ENCODE data around the gene CNKSR3. TPM values are rescaled to one million over a fixed set of nuclear protein-coding genes. Genes with fewer than 3 reads are reported as not detected.

Gene CNKSR3
- total and polyA plus RNA-seq, 2 of the 8 experiments (the other 6 are each of a cell fraction or from before 2014, with no cell fraction given): 1.2 to 6.2 TPM

GRCh38 chr6:154510144-154510905 lies at the start of gene CNKSR3 (continued):
- TF ChIP-seq USF2 (IDR thresholded peaks at IDR 0.05; ENCODE audit: low read length) (no peak), RXRA (IDR thresholded peaks at IDR 0.05; ENCODE audit: insufficient read depth, low read depth, low read length) (no peak), SP4 (IDR thresholded peaks at IDR 0.05; ENCODE audit: low read length) (no peak), E2F6 (IDR thresholded peaks at IDR 0.05) (peak; percentile 22; the same call in 1 of the 2 replicates), CTBP2 (IDR thresholded peaks at IDR 0.05; ENCODE audit: borderline replicate concordance, insufficient read depth, insufficient read length, low read length) (no peak), SP2 (IDR thresholded peaks at IDR 0.05; ENCODE audit: low read length) (no peak), HDAC6 (IDR thresholded peaks at IDR 0.05; ENCODE audit: low read depth, low read length) (no peak), ASH2L (IDR thresholded peaks at IDR 0.05; ENCODE audit: low read length) (no peak), KDM5A (IDR thresholded peaks at IDR 0.05; ENCODE audit: low read length) (no peak), TEAD4 (IDR thresholded peaks at IDR 0.05; ENCODE audit: low read depth, low read length) (no peak), BCL11A (IDR thresholded peaks at IDR 0.05; ENCODE audit: low read depth in 2 of 2, low read length in 2 of 2) (no peak), RAD21 (IDR thresholded peaks at IDR 0.05 in 1 of 2, conservative IDR thresholded peaks at IDR 0.05 in 1 of 2; ENCODE audit: low read depth in 2 of 2, low read length in 2 of 2) (no peak; a peak in 1 of 4 replicates), CBX5 (IDR thresholded peaks at IDR 0.05; ENCODE audit: low read depth, low read length) (no peak), TBP (IDR thresholded peaks at IDR 0.05; ENCODE audit: low read depth, low read length) (peak; percentile 77), HDAC2 (IDR thresholded peaks at IDR 0.05; ENCODE audit: borderline replicate concordance in 1 of 2, low read depth in 2 of 2, low read length in 2 of 2) (peak in 1 of 2 experiments; percentile 64; a peak in 1 of 4 replicates), EZH2 (IDR thresholded peaks at IDR 0.05; ENCODE audit: low read depth, low read length, severe bottlenecking) (no peak), BRCA1 (IDR thresholded peaks at IDR 0.05; ENCODE audit: low read depth, low read length) (no peak), KDM4A (IDR thresholded peaks at IDR 0.05; ENCODE audit: low read depth, low read length, severe bottlenecking) (no peak), NANOG (IDR thresholded peaks at IDR 0.05; ENCODE audit: insufficient read depth, low read depth, low read length, poor library complexity, severe bottlenecking) (no peak), CHD2 (IDR thresholded peaks at IDR 0.05; ENCODE audit: low read length) (no peak), POU5F1 (IDR thresholded peaks at IDR 0.05; ENCODE audit: low read depth, low read length) (no peak), JUND (IDR thresholded peaks at IDR 0.05; ENCODE audit: low read length) (no peak)
